Activated CD8-positive, alpha-beta memory T cell treated with anti-CD3 and anti-CD28 coated beads, Interleukin-2, amount 10 ng/mL, durations not matched to agents 7 days and 5 days (primary cell): ENCODE measurements around the gene SLC6A18. TPM values are rescaled to one million over a fixed set of nuclear protein-coding genes. Genes with fewer than 3 reads are reported as not detected.

Experiments
- ATAC-seq: fragments of 150-1000 bp; cut with Tn5 transposase; one replicate; pipeline ENCODE4 v1.10.0; 2021; ENCODE audit warnings: moderate library complexity
- CTCF ChIA-PET: fragments of 350-600 bp; sonication (Branson Sonifier 250); formaldehyde crosslinking; loops from one replicate; lab custom pipeline; 2021; ENCODE audit warnings: antibody characterized with exemption; lab: Charles Lee
- DNase-seq: peaks from one replicate; pipeline ENCODE4 v3.0.0-alpha.2; 2020
- H3K27ac Mint-ChIP-seq: one replicate; pipeline ENCODE4 v1.8.0; 2021; ENCODE audit warnings: mild to moderate bottlenecking, mixed read lengths
- H3K27me3 Mint-ChIP-seq: one replicate; pipeline ENCODE4 v1.8.0; 2021; ENCODE audit warnings: mixed read lengths
- H3K36me3 Mint-ChIP-seq: one replicate; pipeline ENCODE4 v1.8.0; 2021; ENCODE audit warnings: mild to moderate bottlenecking, mixed read lengths
- H3K4me1 Mint-ChIP-seq: one replicate; pipeline ENCODE4 v1.8.0; 2021; ENCODE audit warnings: mixed read lengths
- H3K4me3 Mint-ChIP-seq: one replicate; pipeline ENCODE4 v1.8.0; 2021; ENCODE audit warnings: mild to moderate bottlenecking, moderate library complexity, mixed read lengths
- H3K9me3 Mint-ChIP-seq: one replicate; pipeline ENCODE4 v1.8.0; 2022; ENCODE audit warnings: low read depth, mixed read lengths
- total RNA-seq, 2 experiments: library from RNA; stranded (reverse); gene quantifications; one replicate each; pipeline ENCODE4 v1.2.3, GENCODE V29; 2021

SLC6A18 gene
- total RNA-seq, 2 experiments from 2014 or later, result not detected

- no peak for DNase-seq
- Mint-ChIP-seq H3K4me3 (no peak overlapping the region), H3K4me1 (peaks cover 24% of the 10 kb centered on the region), H3K36me3 (no peaks in the 10 kb centered on the region), H3K9me3 (no peaks in the 10 kb centered on the region), H3K27me3 (peaks cover 28% of the 10 kb centered on the region), H3K27ac (no peak overlapping the region)
- CTCF ChIA-PET, result interaction anchor here (0.6 kb wide), 1 partner anchor 105 kb away, joined by 3 read pairs; no protein-coding TSS in a partner anchor
- no peak for ATAC-seq
Observed at GRCh38 chr5:1229822-1230221, 4.6 kb downstream of the SLC6A18 start.

DNA sequence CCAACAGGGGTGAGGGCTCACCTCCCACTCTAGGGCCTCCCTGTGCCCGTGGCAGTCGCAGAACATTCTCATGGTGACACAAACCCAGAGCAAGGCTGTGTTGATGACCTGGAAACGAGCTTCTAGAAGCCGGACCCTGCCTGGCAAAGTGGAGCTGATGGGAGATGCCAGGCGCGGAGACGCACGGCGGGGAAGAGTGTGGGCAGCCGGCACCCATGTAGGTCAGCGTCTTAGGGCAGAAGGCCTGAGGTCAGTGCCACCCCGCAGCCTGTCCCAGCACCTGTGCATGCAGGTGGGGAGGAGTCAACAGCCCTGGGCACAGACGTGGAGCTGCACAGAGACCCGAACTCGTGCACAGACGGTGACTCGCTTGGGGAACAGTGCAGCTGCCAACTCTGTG is 5.4 kb downstream of the SLC6A18 start:
- Mint-ChIP-seq H3K4me1 (peaks cover 24% of the 10 kb centered on the region), H3K27ac (no peak overlapping the region), H3K9me3 (peaks cover under 1% of the 10 kb centered on the region), H3K36me3 (no peaks in the 10 kb centered on the region), H3K27me3 (peaks cover 28% of the 10 kb centered on the region), H3K4me3 (no peak overlapping the region)
- CTCF ChIA-PET, result interaction anchor here (1.1 to 1.5 kb wide), 2 partner anchors 85 to 149 kb away, joined by 3 read pairs; no protein-coding TSS in a partner anchor
- DNase-seq, result no peak
- no peak for ATAC-seq

- Mint-ChIP-seq H3K9me3 (peaks cover 8% of the 10 kb centered on the region), H3K4me1 (peaks cover 24% of the 10 kb centered on the region), H3K4me3 (no peak overlapping the region), H3K27ac (no peak overlapping the region), H3K36me3 (peaks cover 4% of the 10 kb centered on the region), H3K27me3 (peaks cover 30% of the 10 kb centered on the region)
- CTCF ChIA-PET, result interaction anchor here (1.1 to 1.5 kb wide), 2 partner anchors 84 to 148 kb away, joined by 3 read pairs; no protein-coding TSS in a partner anchor
- ATAC-seq (no peak), DNase-seq (no peak)
Observed at GRCh38 chr5:1231354-1231905, 6.2 kb downstream of the SLC6A18 start.

- CTCF ChIA-PET, result no interaction called here
Observed at GRCh38 chr5:1232780-1233179, 7.6 kb downstream of the SLC6A18 start.

GRCh38 chr5:1235379-1235778 is 10.2 kb downstream of the SLC6A18 start:
- no peaks in the 10 kb centered on the region for H3K4me1 Mint-ChIP-seq
- H3K9me3 Mint-ChIP-seq, result peaks cover 8% of the 10 kb centered on the region
- peaks cover 4% of the 10 kb centered on the region for H3K36me3 Mint-ChIP-seq
- CTCF ChIA-PET, result no interaction called here
- no peak for DNase-seq
- no peak overlapping the region for H3K27ac Mint-ChIP-seq
- H3K27me3 Mint-ChIP-seq, result peaks cover 2% of the 10 kb centered on the region
- no peak for ATAC-seq
- H3K4me3 Mint-ChIP-seq, result no peak overlapping the region

More at GRCh38 chr5:1232780-1233179, 7.6 kb downstream of the SLC6A18 start:
- H3K4me3 Mint-ChIP-seq, result no peak overlapping the region
- peaks cover 4% of the 10 kb centered on the region for H3K36me3 Mint-ChIP-seq
- peaks cover 8% of the 10 kb centered on the region for H3K9me3 Mint-ChIP-seq
- peaks cover 21% of the 10 kb centered on the region for H3K4me1 Mint-ChIP-seq
- no peak for DNase-seq
- ATAC-seq, result no peak
- H3K27me3 Mint-ChIP-seq, result peaks cover 19% of the 10 kb centered on the region
- no peak overlapping the region for H3K27ac Mint-ChIP-seq

GRCh38 chr5:1235838-1236237 is 10.7 kb downstream of the SLC6A18 start:
- Mint-ChIP-seq H3K27ac (no peak overlapping the region), H3K4me1 (no peaks in the 10 kb centered on the region), H3K9me3 (peaks cover 8% of the 10 kb centered on the region), H3K27me3 (peaks cover 2% of the 10 kb centered on the region), H3K36me3 (peaks cover 4% of the 10 kb centered on the region), H3K4me3 (no peak overlapping the region)
- DNase-seq (no peak), ATAC-seq (no peak)
- CTCF ChIA-PET, result no interaction called here

GRCh38 chr5:1239505-1240251 is 14.5 kb downstream of the SLC6A18 start:
- no peak overlapping the region for H3K27ac Mint-ChIP-seq
- no peaks in the 10 kb centered on the region for H3K4me1 Mint-ChIP-seq
- peaks cover 4% of the 10 kb centered on the region for H3K36me3 Mint-ChIP-seq
- H3K4me3 Mint-ChIP-seq, result no peak overlapping the region
- CTCF ChIA-PET, result no interaction called here
- DNase-seq (no peak), ATAC-seq (no peak)
- peaks cover 2% of the 10 kb centered on the region for H3K27me3 Mint-ChIP-seq
- peaks cover 8% of the 10 kb centered on the region for H3K9me3 Mint-ChIP-seq

GRCh38 chr5:1240496-1241260 is 15.5 kb downstream of the SLC6A18 start:
- Mint-ChIP-seq H3K4me3 (no peak overlapping the region), H3K36me3 (peaks cover 4% of the 10 kb centered on the region), H3K27me3 (peaks cover 2% of the 10 kb centered on the region), H3K9me3 (peaks cover 6% of the 10 kb centered on the region), H3K4me1 (no peaks in the 10 kb centered on the region), H3K27ac (no peak overlapping the region)
- CTCF ChIA-PET, result no interaction called here
- ATAC-seq, result no peak
- DNase-seq, result no peak

DNA sequence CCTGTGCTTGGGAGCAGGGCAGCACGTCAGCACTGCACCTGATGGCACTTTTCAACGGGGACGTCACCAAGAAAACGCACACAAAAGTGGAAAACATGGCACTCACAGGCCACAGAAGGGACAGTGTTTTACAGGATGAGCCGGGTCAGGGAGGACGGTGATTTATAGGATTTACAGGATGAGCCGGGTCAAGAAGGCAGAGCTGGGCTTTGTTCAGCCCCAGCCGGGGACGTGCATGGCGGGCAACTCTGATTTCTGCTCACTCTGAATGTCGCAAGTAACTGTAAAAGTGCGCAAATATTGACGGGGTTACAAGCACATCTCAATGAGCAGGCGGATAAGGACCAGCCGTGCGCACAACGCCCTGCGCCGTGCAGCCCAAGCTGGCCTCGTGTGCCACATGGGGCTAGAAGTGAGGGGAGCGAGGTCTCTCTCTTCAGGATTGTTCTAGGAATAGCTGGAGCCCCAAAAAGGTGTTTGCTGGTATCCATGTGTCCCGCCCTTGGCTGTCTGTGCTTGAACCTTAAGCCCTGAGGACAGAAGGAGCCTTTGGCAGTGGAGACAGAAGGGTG is 16.4 kb downstream of the SLC6A18 start:
- H3K9me3 Mint-ChIP-seq, result no peaks in the 10 kb centered on the region
- H3K4me3 Mint-ChIP-seq, result no peak overlapping the region
- no peaks in the 10 kb centered on the region for H3K36me3 Mint-ChIP-seq
- no peaks in the 10 kb centered on the region for H3K27me3 Mint-ChIP-seq
- CTCF ChIA-PET, result no interaction called here
- no peak for ATAC-seq
- no peak overlapping the region for H3K27ac Mint-ChIP-seq
- no peak for DNase-seq
- H3K4me1 Mint-ChIP-seq, result no peaks in the 10 kb centered on the region

GRCh38 chr5:1242733-1243486 is 17.7 kb downstream of the SLC6A18 start:
- DNase-seq, result no peak
- Mint-ChIP-seq H3K27me3 (peaks cover 4% of the 10 kb centered on the region), H3K4me1 (no peaks in the 10 kb centered on the region), H3K4me3 (no peak overlapping the region), H3K9me3 (no peaks in the 10 kb centered on the region), H3K27ac (no peak overlapping the region), H3K36me3 (no peaks in the 10 kb centered on the region)
- CTCF ChIA-PET, result no interaction called here
- no peak for ATAC-seq

- CTCF ChIA-PET, result no interaction called here
- Mint-ChIP-seq H3K4me3 (no peak overlapping the region), H3K36me3 (no peaks in the 10 kb centered on the region), H3K27ac (no peak overlapping the region), H3K4me1 (no peaks in the 10 kb centered on the region), H3K9me3 (no peaks in the 10 kb centered on the region), H3K27me3 (peaks cover 4% of the 10 kb centered on the region)
- DNase-seq (no peak), ATAC-seq (no peak)
Observed at GRCh38 chr5:1243487-1244130, 18.4 kb downstream of the SLC6A18 start.

DNA sequence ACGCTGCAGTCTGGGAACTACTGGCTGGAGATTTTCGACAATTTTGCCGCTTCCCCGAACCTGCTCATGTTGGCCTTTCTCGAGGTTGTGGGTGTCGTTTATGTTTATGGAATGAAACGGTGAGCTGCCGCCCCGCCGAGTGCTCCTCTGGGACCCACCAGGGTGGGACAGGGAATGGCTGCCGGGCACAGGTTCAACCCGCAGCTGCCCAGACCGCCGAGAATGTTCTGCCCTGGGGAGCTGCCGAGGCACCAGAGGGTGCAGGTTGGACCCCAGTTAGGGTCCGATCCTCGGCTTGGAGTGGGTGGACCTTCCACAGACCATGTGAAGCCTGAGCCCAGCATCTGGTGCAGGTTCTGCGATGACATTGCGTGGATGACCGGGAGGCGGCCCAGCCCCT is 19.1 kb downstream of the SLC6A18 start:
- Mint-ChIP-seq H3K36me3 (no peaks in the 10 kb centered on the region), H3K4me1 (no peaks in the 10 kb centered on the region), H3K27ac (no peak overlapping the region), H3K4me3 (no peak overlapping the region), H3K9me3 (no peaks in the 10 kb centered on the region), H3K27me3 (peaks cover 4% of the 10 kb centered on the region)
- ATAC-seq, result no peak
- DNase-seq, result no peak
- CTCF ChIA-PET, result no interaction called here
